Stimulated activated CD8-positive, alpha-beta memory T cell treated with anti-CD3 and anti-CD28 coated beads, Interleukin-7, amount 100 ng/mL, for 4 hours (primary cell): ENCODE results near the gene ALX4.

ENCODE experiments used
- DNase-seq, 2 donors: peaks; one replicate each; pipeline ENCODE4 v3.0.0-alpha.2; 2020; ENCODE audit warnings: low read depth in 2 of 2

The ALX4 gene

GRCh38 chr11:44335052-44335760, 25.3 kb upstream of the ALX4 start:
- no peak for DNase-seq

GRCh38 chr11:44334356-44335004, 24.5 kb upstream of the ALX4 start:
- no peak for DNase-seq

GRCh38 chr11:44333271-44334218, 23.6 kb upstream of the ALX4 start:
- DNase-seq, result no peak

- no peak for DNase-seq
Measured at GRCh38 chr11:44332665-44333064, 22.7 kb upstream of the ALX4 start.

- no peak for DNase-seq
Measured at GRCh38 chr11:44329472-44330230, 19.7 kb upstream of the ALX4 start.

- DNase-seq, result no peak
Measured at GRCh38 chr11:44328138-44328660, 18.3 kb upstream of the ALX4 start.

GRCh38 chr11:44327730-44328129, 17.8 kb upstream of the ALX4 start:
- DNase-seq, result no peak

- DNase-seq, result no peak
Measured at GRCh38 chr11:44326615-44327475, 16.9 kb upstream of the ALX4 start.

- DNase-seq, result no peak
Measured at GRCh38 chr11:44325698-44326097, 15.8 kb upstream of the ALX4 start.

GRCh38 chr11:44324749-44325525, 15.0 kb upstream of the ALX4 start:
- no peak for DNase-seq

GRCh38 chr11:44324222-44324621, 14.3 kb upstream of the ALX4 start:
- DNase-seq, result no peak

GRCh38 chr11:44322243-44322642, 12.3 kb upstream of the ALX4 start:
- no peak for DNase-seq

- DNase-seq, result no peak
Measured at GRCh38 chr11:44321059-44321458, 11.1 kb upstream of the ALX4 start.

GRCh38 chr11:44320289-44320973, 10.5 kb upstream of the ALX4 start:
- DNase-seq, result no peak

GRCh38 chr11:44319552-44320288, 9.8 kb upstream of the ALX4 start:
- DNase-seq, result no peak

- DNase-seq, result no peak
Measured at GRCh38 chr11:44319170-44319551, 9.2 kb upstream of the ALX4 start.

GRCh38 chr11:44318369-44318768, 8.4 kb upstream of the ALX4 start:
- DNase-seq, result no peak

GRCh38 chr11:44316659-44317240, 6.8 kb upstream of the ALX4 start:
- DNase-seq, result no peak
